Limb (tissue), 2 donors: ENCODE results near the gene MAU2.

Experiments used
- DNase-seq, 2 donors: peaks; one replicate each; pipeline ENCODE4 v3.0.0-alpha.2; 2016; ENCODE audit errors: extremely low spot score in 2 of 2

The MAU2 gene

DNA sequence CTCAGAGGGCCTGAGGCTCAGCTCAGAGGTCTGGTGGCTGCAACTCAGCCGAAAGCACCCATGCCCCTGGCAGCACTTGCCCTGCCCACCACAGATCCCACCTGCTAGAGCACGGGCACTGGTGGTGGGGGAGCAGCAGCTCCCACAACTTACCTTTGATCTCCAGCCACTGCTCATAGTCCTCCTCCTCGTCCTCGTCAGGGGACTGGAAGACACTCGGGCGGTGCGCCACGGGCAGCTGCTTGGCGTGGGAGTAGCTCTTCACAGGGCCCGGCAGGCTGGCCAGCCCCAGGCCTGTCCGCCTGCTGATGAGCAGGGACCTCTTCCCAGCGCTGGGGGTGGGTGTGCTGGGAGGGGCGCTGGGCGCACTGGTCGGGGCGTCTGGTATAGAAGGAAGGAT lies 14.9 kb upstream of the MAU2 start:
- DNase-seq, result no peak

- DNase-seq, result no peak
Observed at GRCh38 chr19:19306191-19306590, 14.4 kb upstream of the MAU2 start.

- DNase-seq, result no peak
Observed at GRCh38 chr19:19308373-19308772, 12.3 kb upstream of the MAU2 start.

- DNase-seq, result no peak
Observed at GRCh38 chr19:19315444-19315843, 5.2 kb upstream of the MAU2 start.

DNA sequence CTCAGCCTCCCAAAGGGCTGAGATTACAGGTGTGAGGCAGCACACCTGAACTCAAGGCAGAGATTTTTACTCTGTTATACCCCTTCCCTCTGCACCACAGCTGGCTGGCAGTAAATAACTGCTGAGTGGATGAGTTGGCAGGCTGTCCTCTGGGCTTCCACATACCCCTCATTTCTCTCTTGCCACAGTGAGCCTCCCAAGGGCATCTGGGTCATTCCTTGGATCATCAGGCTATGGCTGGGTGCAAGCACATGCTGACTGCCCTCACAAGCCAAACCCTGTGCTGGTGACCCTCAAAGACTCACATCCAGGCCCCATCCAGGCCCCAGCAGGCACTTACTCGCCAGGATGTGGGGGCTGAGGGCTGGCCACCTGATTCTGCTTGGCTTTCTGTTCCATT lies 4.5 kb upstream of the MAU2 start:
- DNase-seq, result no peak

DNA sequence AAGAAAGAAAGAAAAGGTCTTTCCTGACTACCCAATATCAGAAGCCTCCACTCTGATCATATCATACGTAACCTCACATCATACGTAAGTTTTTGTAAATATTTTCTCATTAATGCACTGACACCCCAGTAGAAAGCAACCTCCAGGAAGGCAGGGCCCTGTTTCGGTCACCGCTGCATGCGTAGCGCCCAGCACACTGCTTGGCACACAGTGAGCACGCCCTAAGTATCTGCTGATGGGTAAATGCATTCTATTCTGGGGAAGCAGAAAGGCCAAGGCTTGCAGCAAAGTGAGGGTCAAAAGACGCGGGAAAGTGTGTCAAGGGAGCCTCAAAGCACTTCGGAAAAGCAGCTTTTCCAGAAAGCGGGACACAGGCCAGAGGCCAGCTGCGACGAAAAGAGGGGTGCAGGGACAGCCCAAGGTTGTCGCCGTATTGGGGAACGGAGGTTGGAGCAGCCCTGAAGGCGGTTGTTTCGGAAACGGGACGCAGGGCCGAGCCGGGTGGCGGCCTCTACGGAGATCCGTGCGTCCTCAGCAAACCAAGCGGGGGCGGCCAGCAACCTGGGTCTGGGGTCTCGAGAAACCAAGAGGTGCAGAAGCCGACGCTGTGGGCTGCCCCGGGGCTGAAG lies 783 bp upstream of the MAU2 start:
- no peak for DNase-seq

DNA sequence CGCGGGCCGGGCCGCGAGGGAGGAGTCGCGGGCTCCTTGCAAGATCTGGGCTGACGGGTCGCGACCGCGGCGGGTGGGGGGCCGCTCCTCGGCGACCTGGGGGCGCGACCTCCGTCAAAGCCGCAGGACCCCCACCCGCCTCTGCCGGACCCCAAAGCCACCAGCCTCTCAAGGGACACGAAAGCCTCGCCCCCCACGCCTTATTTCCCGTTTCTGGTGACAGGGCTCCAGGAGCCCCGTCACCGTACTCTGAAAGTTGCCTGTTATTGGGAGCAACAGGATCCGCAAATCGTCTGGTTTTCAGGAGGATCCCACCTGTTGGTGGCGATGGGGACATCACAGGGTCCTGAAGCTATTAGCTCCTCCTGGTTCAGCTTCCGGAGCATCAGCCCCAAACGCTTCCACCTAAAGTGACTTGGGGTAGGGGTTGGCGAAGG lies 530 bp downstream of the MAU2 start:
- DNase-seq, result no peak

DNA sequence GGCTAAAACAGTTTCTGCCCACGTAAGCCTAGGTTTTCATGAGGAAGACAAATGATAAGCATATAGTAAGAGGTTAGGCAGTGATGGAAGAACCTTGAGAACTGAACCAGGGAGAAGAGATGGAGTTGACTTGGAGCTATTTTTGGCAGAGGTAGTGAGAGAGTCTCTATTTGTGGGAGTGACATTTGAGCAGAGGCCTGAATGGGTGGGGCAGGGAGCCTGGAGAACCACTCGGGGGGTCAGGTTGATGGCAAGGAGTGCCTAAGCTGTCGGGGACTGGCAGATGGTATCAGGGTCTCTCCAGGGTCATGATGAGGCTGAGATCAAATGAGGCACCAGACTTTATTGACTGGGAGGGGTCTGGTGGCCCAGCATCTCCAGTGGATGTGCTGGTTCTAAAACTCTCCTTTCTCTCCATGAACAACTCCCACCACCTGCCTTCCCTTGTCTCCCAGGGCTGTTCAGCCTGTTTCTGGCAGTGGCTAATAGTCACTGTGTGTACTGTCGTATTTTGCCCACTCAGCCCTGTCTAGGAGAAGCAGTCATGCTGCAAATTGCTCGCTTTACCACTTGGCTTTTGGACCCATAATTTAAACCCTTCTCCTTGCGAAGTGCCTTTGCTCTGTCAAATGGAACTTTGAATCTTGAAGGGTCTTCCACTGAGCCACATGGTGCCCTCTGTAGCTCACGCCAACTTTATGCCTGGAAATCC lies 3.6 kb downstream of the MAU2 start:
- no peak for DNase-seq

GRCh38 chr19:19327672-19328071 lies 7.0 kb downstream of the MAU2 start:
- DNase-seq, result no peak

DNA sequence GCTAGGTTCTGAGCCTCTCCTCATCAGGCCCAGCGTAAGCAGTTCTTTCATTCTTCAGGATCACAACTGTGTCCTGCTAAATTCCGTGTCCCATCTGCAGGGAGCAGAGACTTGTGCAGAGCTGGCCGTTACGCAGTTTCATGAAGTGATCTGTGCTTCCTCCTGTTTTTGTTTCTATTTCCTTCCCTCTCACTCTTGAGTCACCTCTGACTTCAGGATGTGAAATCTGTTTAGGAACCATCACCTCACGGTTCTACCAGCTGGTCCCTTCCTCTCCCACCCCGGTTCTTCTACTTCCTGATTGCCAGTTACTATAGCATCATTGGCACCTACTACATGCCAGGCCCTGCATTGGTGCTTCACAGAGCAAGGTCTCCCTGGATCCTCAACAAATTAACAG lies 8.5 kb downstream of the MAU2 start:
- no peak for DNase-seq

GRCh38 chr19:19334063-19334988 lies 13.7 kb downstream of the MAU2 start:
- DNase-seq, result no peak

DNA sequence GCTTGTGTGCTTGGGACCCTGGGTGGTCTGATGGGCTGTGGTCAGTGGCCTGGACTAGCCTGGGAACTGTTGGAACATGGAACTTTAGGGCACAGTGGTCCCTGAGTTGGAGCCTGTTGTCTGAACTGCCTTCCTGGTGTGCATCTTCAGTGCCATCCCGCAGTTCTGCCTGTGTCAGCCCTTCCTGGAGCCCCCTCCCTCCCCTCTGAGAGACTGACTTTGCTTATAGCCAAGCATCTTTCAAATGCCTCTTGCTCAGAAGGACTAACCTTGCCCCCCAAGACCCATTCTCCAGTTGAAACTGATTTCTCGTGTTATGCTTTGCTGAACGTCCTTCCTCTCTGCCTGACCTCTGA lies 14.3 kb downstream of the MAU2 start:
- no peak for DNase-seq

- DNase-seq, result no peak
Observed at GRCh38 chr19:19335408-19336158, 15.0 kb downstream of the MAU2 start.

GRCh38 chr19:19336597-19336996 lies 16.0 kb downstream of the MAU2 start:
- no peak for DNase-seq

GRCh38 chr19:19337120-19337519 lies 16.5 kb downstream of the MAU2 start:
- DNase-seq, result no peak

- DNase-seq, result no peak
Observed at GRCh38 chr19:19338082-19338481, 17.5 kb downstream of the MAU2 start.

- DNase-seq, result no peak
Observed at GRCh38 chr19:19341026-19341425, 20.4 kb downstream of the MAU2 start.

- DNase-seq, result peak in 1 of 2 donors; percentile 77
Observed at GRCh38 chr19:19342086-19343015, 21.7 kb downstream of the MAU2 start.

DNA sequence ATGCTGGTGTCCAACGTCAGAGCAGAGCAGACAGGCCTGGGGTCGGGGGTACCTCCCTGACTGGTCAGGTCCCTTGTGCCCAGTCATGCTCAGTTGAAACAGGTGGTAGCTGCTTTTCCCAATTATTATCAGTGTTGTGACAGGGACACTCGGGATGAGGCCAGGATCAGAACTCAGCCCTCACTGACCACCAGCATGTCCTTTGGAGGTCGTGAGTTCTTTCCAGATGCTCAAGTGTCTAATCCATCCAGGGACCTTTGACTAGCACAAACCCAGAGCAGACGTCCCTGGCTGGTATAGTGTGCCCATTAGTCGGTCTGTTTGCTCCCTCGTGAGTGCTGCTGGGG lies 22.4 kb downstream of the MAU2 start:
- DNase-seq, result no peak

GRCh38 chr19:19343762-19344161 lies 23.1 kb downstream of the MAU2 start:
- no peak for DNase-seq

GRCh38 chr19:19345232-19345631 lies 24.6 kb downstream of the MAU2 start:
- DNase-seq, result no peak
